ENCODE results near the gene ESYT2. TPM values are rescaled to one million over a fixed set of nuclear protein-coding genes. Genes with fewer than 3 reads are reported as not detected.
A peak's percentile ranks its signal among the peaks of the same experiment; 100 is the strongest.

ESYT2 gene
- total and polyA plus RNA-seq, 9 of the 15 experiments (the other 6 are each of a cell fraction or from before 2014, with no cell fraction given): 5.8 to 86.9 (median 64.7) TPM

DNA sequence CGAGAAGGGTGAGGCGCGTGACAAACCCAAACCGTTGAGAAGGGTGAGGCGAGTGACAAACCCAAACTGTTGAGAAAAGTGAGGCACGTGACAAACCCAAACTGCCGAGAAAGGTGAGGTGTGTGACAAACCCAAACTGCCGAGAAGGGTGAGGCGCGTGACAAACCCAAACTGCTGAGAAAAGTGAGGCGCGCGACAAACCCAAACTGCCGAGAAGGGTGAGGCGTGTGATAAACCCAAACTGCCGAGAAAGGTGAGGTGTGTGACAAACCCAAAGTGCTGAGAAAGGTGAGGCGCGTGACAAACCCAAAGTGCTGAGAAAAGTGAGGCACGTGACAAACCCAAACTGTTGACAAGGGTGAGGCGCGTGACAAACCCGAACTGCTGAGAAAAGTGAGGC is 25.0 kb downstream of the ESYT2 start:
- no peaks in the 10 kb centered on the region for H3K9me1 ChIP-seq (ENCODE audit: control insufficient read depth, insufficient read depth, low read length)
- no peaks in the 10 kb centered on the region for H3K27me3 ChIP-seq (ENCODE audit: control insufficient read depth in 2 of 2, insufficient read depth in 2 of 2, low read length in 2 of 2)
- no TSS peak for BruUV-seq (replicated peaks)
- peaks cover 36% of the 10 kb centered on the region for H3K36me3 ChIP-seq (ENCODE audit: control insufficient read depth, insufficient read depth, low read length)
- no peak overlapping the region for H2AFZ ChIP-seq (ENCODE audit: low read depth, low read length)
- H3K4me1 ChIP-seq (replicated peaks in 1 of 2; ENCODE audit: control insufficient read depth in 2 of 2, insufficient read depth in 2 of 2, low read length in 2 of 2): peaks cover 0 to 6% of the 10 kb centered on the region in 2 experiments; a peak in 2 of 5 replicates
- H3K79me2 ChIP-seq (ENCODE audit: control insufficient read depth, insufficient read depth, low read length): peaks cover 89% of the 10 kb centered on the region
- POLR2A ChIA-PET: interaction anchor here (0.6 kb wide), 1 partner anchor 303 kb away, joined by 4 read pairs; no protein-coding TSS in a partner anchor
- no peak overlapping the region for H3K27ac ChIP-seq (ENCODE audit: extremely low read depth, low read depth, low read length)
- intact Hi-C loops (cut with micrococcal nuclease): no loop called here
- H4K20me1 ChIP-seq (replicated peaks; ENCODE audit: control insufficient read depth, insufficient read depth, low read length): no peaks in the 10 kb centered on the region
- 99% methylated on average over 22 of the region's 22 CpGs for WGBS (ENCODE audit: insufficient coverage, low coverage, missing lambda C conversion rate)
- in situ Hi-C loops (cut with MboI): no loop called here
- peaks cover 16% of the 10 kb centered on the region; the same call in 1 of the 2 replicates for H3K9me3 ChIP-seq (replicated peaks; ENCODE audit: control insufficient read depth, insufficient read depth, low read depth, low read length)
- no peak overlapping the region for H3K4me3 ChIP-seq
- FAIRE-seq (no peak), ATAC-seq (no peak), DNase-seq (ENCODE audit: extremely low read depth in 1 of 4, low spot score in 3 of 4) (no peak)
- CTCF ChIA-PET (ENCODE audit: low intra/inter-chr PET ratio): no interaction called here
- no peak for TF ChIP-seq NONO (IDR thresholded peaks at IDR 0.05; ENCODE audit: low read depth in 2 of 2, low read length in 1 of 2)
- no peak for TF ChIP-seq ZNF644 (tag; IDR thresholded peaks at IDR 0.05; ENCODE audit: low read depth)
- TF ChIP-seq OTX1 (CRISPR knock-in tag; IDR thresholded peaks at IDR 0.05): no peak
- TF ChIP-seq KDM2B (CRISPR knock-in tag; IDR thresholded peaks at IDR 0.05): no peak
- TF ChIP-seq POLR2G (IDR thresholded peaks at IDR 0.05; ENCODE audit: low read depth, low read length): 0 out of 2 replicates have a peak, but pooled peaks have one; percentile 20
- no peak for TF ChIP-seq ZNF232 (CRISPR knock-in tag; IDR thresholded peaks at IDR 0.05)
- TF ChIP-seq NRF1 (conservative IDR thresholded peaks at IDR 0.05 in 1 of 2, IDR thresholded peaks at IDR 0.05 in 1 of 2): no peak
- TF ChIP-seq, protein P1, sequence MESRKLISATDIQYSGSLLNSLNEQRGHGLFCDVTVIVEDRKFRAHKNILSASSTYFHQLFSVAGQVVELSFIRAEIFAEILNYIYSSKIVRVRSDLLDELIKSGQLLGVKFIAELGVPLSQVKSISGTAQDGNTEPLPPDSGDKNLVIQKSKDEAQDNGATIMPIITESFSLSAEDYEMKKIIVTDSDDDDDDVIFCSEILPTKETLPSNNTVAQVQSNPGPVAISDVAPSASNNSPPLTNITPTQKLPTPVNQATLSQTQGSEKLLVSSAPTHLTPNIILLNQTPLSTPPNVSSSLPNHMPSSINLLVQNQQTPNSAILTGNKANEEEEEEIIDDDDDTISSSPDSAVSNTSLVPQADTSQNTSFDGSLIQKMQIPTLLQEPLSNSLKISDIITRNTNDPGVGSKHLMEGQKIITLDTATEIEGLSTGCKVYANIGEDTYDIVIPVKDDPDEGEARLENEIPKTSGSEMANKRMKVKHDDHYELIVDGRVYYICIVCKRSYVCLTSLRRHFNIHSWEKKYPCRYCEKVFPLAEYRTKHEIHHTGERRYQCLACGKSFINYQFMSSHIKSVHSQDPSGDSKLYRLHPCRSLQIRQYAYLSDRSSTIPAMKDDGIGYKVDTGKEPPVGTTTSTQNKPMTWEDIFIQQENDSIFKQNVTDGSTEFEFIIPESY (CRISPR knock-in tag; IDR thresholded peaks at IDR 0.05): peak; percentile 50; the same call in 1 of the 2 replicates
- TF ChIP-seq ZNF583 (CRISPR knock-in tag; IDR thresholded peaks at IDR 0.05): no peak
- no peak for TF ChIP-seq ZBTB17 (CRISPR knock-in tag; IDR thresholded peaks at IDR 0.05)
- TF ChIP-seq ZC3H11A (IDR thresholded peaks at IDR 0.05; ENCODE audit: low read depth, low read length): no peak
- no peak for TF ChIP-seq ZNF780A (CRISPR knock-in tag; IDR thresholded peaks at IDR 0.05)
- TF ChIP-seq ELF2 (CRISPR knock-in tag; IDR thresholded peaks at IDR 0.05): no peak
- TF ChIP-seq EGR1 (conservative IDR thresholded peaks at IDR 0.05): no peak
- no peak for TF ChIP-seq PBX2 (CRISPR knock-in tag; IDR thresholded peaks at IDR 0.05; ENCODE audit: low read depth)
- TF ChIP-seq PBX2 (tag; conservative IDR thresholded peaks at IDR 0.05; ENCODE audit: low read depth): no peak
- no peak overlapping the region for H3K4me2 ChIP-seq (ENCODE audit: insufficient read depth, low read length)
- no peak overlapping the region for H3K9ac ChIP-seq (ENCODE audit: insufficient read depth in 1 of 2, low read depth in 2 of 2, low read length in 2 of 2)

All from K562 (cell line).